Vagina (tissue), 2 donors: ENCODE data around the gene FABP6. TPM values are rescaled to one million over a fixed set of nuclear protein-coding genes. Genes with fewer than 3 reads are reported as not detected.

ENCODE experiments used
- DNase-seq, 2 donors: peaks; one replicate each; pipeline ENCODE4 v3.0.0-alpha.2; 2017; ENCODE audit errors: extremely low spot score in 2 of 2
- H3K27ac ChIP-seq: fragments of 200-600 bp; sonication (generic); one replicate; pipeline ENCODE4 v1.5.1; 2019
- H3K27me3 ChIP-seq: fragments of 200-600 bp; sonication (generic); one replicate; pipeline ENCODE4 v1.5.1; 2019
- H3K36me3 ChIP-seq, 2 donors: fragments of 200-600 bp; sonication (generic); one replicate each; pipeline ENCODE4 v1.5.1; 2017 to 2019
- H3K4me1 ChIP-seq: fragments of 200-600 bp; sonication (generic); one replicate; pipeline ENCODE4 v1.5.1; 2019
- H3K4me3 ChIP-seq, 2 donors: fragments of 200-600 bp; sonication (generic); 1 replicate in 1 of 2; 2 replicates in 1 of 2; pipeline ENCODE4 v1.5.1; 2016 to 2019
- H3K9me3 ChIP-seq: fragments of 200-600 bp; sonication (generic); one replicate; pipeline ENCODE4 v1.5.1; 2019
- POLR2A ChIP-seq, 2 donors: fragments of 450-650 bp; IDR thresholded peaks; one replicate each; pipeline ENCODE4 v1.6.1; 2017; ENCODE audit warnings: antibody characterized with exemption in 2 of 2, mild to moderate bottlenecking in 2 of 2, moderate library complexity in 2 of 2
- POLR2AphosphoS5 ChIP-seq, 2 donors: sonication (generic); formaldehyde crosslinking; IDR thresholded peaks; one replicate each; pipeline ENCODE4 v1.9.0; 2017; ENCODE audit warnings: antibody characterized with exemption in 2 of 2, mild to moderate bottlenecking in 2 of 2, low read depth in 1 of 2; ENCODE audit not compliant: insufficient read depth in 1 of 2
- intact Hi-C: fragments of 100-400 bp; cut with DNase I; formaldehyde crosslinking; loops from one replicate; pipeline ENCODE4 v1.15.1; 2023
- total RNA-seq: library from RNA; depleted of rRNA; stranded (reverse); fragments of >200 nt; gene quantifications from one replicate; pipeline ENCODE4 v1.2.3, GENCODE V29; 2016
- TF ChIP-seq, protein P1 (sequence below), 3 experiments: fragments of 450-650 bp in 2 of 3; fragments of 200-600 bp in 1 of 3; sonication (generic) in 1 of 3; IDR thresholded peaks; one replicate each; pipeline ENCODE4 v1.5.1; 2017 to 2019; ENCODE audit warnings: antibody characterized with exemption in 3 of 3, mild to moderate bottlenecking in 2 of 3, moderate library complexity in 2 of 3

Gene FABP6
- total RNA-seq, 1 donor from 2014 or later, result 2.9 TPM

DNA sequence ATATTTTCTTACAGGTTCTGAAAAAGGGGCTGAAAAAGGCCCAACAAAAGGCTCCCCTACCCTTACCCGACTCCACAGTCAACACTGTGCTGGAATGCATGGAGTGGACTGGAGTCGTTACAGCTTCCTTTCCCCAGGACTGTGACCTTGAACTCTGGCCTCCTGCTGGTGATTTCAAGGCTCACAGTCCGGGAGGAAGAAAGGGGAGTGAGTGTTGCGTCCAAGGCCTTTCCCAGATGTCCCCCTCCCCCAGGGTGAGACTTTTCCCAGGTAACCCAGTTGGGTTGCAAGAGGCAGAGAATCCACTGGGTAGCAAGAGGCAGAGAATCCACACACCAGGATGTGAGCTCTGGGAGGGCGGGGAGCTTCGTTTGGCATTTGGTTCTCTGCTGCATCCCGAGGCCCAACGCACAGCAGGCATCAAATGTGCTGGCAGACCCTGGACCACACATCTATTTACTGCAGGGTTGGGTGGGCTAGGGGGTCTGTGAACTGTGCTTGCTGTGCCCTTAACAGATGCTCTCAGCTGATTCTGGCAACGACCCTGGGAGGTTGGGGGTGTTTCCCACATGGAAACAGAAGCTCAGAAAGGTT lies 37.5 kb downstream of the FABP6 start:
- no peak for DNase-seq
- H3K27ac ChIP-seq, result no peak overlapping the region
- H3K4me1 ChIP-seq, result peaks cover 34% of the 10 kb centered on the region
- TF ChIP-seq, protein P1, sequence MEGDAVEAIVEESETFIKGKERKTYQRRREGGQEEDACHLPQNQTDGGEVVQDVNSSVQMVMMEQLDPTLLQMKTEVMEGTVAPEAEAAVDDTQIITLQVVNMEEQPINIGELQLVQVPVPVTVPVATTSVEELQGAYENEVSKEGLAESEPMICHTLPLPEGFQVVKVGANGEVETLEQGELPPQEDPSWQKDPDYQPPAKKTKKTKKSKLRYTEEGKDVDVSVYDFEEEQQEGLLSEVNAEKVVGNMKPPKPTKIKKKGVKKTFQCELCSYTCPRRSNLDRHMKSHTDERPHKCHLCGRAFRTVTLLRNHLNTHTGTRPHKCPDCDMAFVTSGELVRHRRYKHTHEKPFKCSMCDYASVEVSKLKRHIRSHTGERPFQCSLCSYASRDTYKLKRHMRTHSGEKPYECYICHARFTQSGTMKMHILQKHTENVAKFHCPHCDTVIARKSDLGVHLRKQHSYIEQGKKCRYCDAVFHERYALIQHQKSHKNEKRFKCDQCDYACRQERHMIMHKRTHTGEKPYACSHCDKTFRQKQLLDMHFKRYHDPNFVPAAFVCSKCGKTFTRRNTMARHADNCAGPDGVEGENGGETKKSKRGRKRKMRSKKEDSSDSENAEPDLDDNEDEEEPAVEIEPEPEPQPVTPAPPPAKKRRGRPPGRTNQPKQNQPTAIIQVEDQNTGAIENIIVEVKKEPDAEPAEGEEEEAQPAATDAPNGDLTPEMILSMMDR (IDR thresholded peaks at IDR 0.05), result no peak
- TF ChIP-seq POLR2AphosphoS5 (IDR thresholded peaks at IDR 0.05; ENCODE audit: insufficient read depth in 1 of 2, low read depth in 1 of 2), result no peak
- H3K27me3 ChIP-seq, result no peaks in the 10 kb centered on the region
- no peaks in the 10 kb centered on the region for H3K36me3 ChIP-seq
- intact Hi-C loops, result no loop called here
- H3K9me3 ChIP-seq, result no peaks in the 10 kb centered on the region
- H3K4me3 ChIP-seq, result no peak overlapping the region

DNA sequence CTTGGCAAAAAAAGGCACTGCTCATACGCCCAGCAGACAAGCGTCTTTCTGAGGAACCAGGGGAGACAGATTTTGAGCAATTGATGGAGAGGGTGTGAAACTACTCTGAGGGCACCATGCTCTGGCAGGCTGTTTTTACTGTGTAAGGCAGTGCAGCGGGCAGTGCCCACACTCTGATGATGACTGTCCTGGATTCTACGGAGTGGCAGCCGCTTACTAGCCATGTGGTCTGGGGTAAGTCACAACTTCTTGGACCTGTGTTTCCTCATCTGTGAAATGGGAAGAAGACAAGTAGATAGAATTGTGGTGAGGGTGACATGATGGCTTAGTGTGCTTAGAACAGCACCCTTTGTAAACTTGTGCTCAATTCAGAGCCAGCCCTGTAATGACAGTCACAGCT lies 38.8 kb downstream of the FABP6 start:
- TF ChIP-seq POLR2AphosphoS5 (IDR thresholded peaks at IDR 0.05; ENCODE audit: insufficient read depth in 1 of 2, low read depth in 1 of 2) (no peak), POLR2A (IDR thresholded peaks at IDR 0.05) (no peak)
- TF ChIP-seq, protein P1 (IDR thresholded peaks at IDR 0.05), result no peak
- intact Hi-C loops, result no loop called here
- DNase-seq, result no peak
- Histone ChIP-seq H3K9me3 (no peaks in the 10 kb centered on the region), H3K36me3 (no peaks in the 10 kb centered on the region), H3K27ac (no peak overlapping the region), H3K4me1 (peaks cover 24% of the 10 kb centered on the region), H3K4me3 (no peak overlapping the region), H3K27me3 (no peaks in the 10 kb centered on the region)

DNA sequence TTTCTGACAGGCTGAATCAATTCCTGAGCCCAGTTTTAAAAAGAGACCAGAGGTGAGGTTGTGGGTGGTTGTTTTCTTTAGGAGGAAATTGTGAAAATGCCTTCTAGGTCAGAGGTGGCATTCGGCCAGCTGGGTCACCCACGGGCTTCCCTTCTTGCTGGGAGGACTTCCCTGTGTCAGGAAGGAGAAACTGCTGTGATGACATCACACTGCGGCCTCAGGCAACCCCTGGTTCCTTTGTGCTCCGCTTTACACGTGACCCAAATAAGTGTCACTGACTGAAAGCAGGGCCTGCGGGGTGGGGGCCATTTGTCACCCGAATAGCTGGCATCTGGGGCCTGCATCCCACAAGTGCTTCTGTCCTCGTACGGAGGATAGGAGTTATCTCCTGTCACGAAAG lies 39.7 kb downstream of the FABP6 start:
- intact Hi-C loops, result no loop called here
- H3K4me1 ChIP-seq, result peaks cover 23% of the 10 kb centered on the region

DNA sequence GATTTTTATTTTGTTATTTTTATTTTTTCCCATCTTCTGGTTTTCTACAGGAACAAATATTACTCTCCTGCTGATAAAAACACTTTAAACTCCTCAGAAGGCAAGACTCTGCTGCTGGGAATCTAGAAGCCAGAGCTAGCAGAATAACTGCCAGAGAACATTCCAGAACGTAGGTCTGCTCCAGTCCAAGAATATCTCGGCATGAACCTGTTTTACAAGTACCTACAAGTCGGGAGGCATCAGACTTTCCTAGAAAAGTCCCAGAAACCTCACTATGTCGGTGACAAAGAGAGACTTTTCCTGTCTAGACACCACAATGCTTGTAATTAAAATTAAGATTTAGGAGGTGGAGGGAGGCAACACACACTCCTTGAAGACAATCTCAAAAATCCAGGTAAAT lies 41.4 kb downstream of the FABP6 start:
- Histone ChIP-seq H3K27ac (peak overlapping the region; percentile 42), H3K27me3 (no peaks in the 10 kb centered on the region), H3K4me3 (no peak overlapping the region), H3K36me3 (no peaks in the 10 kb centered on the region), H3K9me3 (no peaks in the 10 kb centered on the region), H3K4me1 (peaks cover 23% of the 10 kb centered on the region)
- TF ChIP-seq, protein P1 (IDR thresholded peaks at IDR 0.05), result no peak
- TF ChIP-seq POLR2AphosphoS5 (IDR thresholded peaks at IDR 0.05; ENCODE audit: insufficient read depth in 1 of 2, low read depth in 1 of 2) (no peak), POLR2A (IDR thresholded peaks at IDR 0.05) (no peak)
- intact Hi-C loops, result no loop called here
- no peak for DNase-seq

More for the DNA sequence above, 39.7 kb downstream of the FABP6 start:
- H3K9me3 ChIP-seq, result no peaks in the 10 kb centered on the region
- no peak overlapping the region for H3K4me3 ChIP-seq
- H3K27me3 ChIP-seq, result no peaks in the 10 kb centered on the region
- no peak overlapping the region for H3K27ac ChIP-seq
- no peaks in the 10 kb centered on the region for H3K36me3 ChIP-seq
- TF ChIP-seq, protein P1 (IDR thresholded peaks at IDR 0.05), result no peak
- no peak for TF ChIP-seq POLR2A (IDR thresholded peaks at IDR 0.05)
- peak; percentile 51 to 71 for TF ChIP-seq POLR2AphosphoS5 (IDR thresholded peaks at IDR 0.05; ENCODE audit: insufficient read depth in 1 of 2, low read depth in 1 of 2)
- DNase-seq, result no peak

DNA sequence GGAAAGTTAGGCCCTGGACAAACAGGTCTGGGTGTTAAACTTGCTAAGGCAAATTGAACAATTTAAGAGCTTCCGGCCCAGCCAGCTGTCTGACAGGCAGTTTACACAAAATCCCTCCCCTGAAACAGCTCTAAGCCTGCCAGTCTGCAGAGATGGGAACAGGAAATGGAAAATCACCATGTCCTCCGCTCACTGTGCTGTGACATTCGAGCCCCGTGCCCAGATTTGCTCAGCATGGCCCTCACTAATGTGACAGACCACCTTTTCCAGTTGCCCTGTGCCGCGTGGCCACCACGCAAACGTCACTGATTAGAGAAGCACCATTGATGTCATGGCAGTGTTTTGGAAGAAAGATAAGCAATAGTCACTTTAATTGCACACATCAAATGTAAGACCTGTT lies 42.1 kb downstream of the FABP6 start:
- no peak overlapping the region for H3K4me3 ChIP-seq
- TF ChIP-seq POLR2AphosphoS5 (IDR thresholded peaks at IDR 0.05; ENCODE audit: insufficient read depth in 1 of 2, low read depth in 1 of 2), result no peak
- TF ChIP-seq POLR2A (IDR thresholded peaks at IDR 0.05), result no peak
- TF ChIP-seq, protein P1 (IDR thresholded peaks at IDR 0.05), result no peak
- H3K4me1 ChIP-seq, result peaks cover 23% of the 10 kb centered on the region
- DNase-seq, result no peak
- H3K27ac ChIP-seq, result peak overlapping the region; percentile 42
- H3K36me3 ChIP-seq, result no peaks in the 10 kb centered on the region
- no peaks in the 10 kb centered on the region for H3K9me3 ChIP-seq
- intact Hi-C loops, result no loop called here
- no peaks in the 10 kb centered on the region for H3K27me3 ChIP-seq
